ENCODE data around the gene KCNB1. TPM values are rescaled to one million over a fixed set of nuclear protein-coding genes. Genes with fewer than 3 reads are reported as not detected.

The KCNB1 gene
- total RNA-seq, 1 donor from 2014 or later: 5.8 TPM

DNA sequence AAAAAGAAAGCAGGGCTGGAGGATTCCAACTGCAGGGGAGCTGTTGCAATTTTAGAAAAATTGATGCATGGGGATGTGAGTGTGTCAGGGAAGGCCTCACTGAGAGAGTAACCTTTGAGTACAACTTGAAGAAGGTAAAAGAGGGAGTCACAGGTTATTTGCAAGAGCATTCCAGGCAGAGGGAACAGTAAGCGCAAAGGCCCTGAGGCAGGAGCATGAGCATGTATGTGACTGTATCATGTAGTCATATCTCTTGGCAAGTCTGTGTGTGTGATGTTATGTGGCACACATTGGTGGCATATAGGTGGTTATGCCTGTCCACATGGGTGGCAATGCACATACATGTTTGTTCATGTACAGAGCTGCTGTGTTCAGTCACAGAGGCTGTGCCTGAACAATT is 133.4 kb downstream of the KCNB1 start:
- no peak for DNase-seq

DNA sequence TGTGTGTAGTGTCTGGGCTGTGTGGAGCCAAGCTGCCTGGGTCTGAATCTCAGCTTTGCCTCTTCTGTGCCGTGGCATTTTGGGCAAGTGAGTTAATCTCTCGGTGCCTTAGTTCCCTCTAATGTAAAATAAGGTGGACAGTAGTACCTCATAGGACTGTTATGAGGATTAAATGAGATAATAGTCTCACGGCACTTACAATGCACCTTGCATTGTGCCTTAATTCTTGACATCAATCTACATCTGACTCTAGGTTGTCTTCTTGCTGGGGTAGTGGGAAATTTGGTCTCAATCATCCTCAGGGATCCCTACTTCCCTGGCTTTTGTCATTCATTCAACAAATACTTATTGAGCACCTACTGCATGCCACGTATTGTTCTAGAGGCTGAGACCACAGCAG is 133.9 kb downstream of the KCNB1 start:
- DNase-seq: no peak

DNA sequence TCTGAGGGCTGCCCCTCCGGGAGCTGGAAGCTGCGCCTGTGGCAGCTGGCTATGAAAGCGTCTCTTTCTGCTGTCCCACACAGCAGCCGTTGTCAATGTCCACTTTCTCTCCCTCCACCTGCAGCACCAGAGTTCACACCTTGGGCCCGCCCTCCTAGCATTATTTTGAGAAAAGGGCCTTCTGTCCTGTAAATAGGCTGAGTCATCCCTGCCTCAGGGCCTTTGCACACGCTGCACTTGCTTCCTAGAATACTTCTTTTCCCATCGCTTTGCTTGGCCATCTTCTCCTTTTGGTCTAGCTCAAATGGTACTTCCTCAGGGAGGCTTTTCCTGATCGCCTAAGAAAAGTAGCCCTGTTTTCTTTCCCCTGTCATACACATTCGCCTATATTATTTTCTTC is 135.3 kb downstream of the KCNB1 start:
- no peak for DNase-seq

DNA sequence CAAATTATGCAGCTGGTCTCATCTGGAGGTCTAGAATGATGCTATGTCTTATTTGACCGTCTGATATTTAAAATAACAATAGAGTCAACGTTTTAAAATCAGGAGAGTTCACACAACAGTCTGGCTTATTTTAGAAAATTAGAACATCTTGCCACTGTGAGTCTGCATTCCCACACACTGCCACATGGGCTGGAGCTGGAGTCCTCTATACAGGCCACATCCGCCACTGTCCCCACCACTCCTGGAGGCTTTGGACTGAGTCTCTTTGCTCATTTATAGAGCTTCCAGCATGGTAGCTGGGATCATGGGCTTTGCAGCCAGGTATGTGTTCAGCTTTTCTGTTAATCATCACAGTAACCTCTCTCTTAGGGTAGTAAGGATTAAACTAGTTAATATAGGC is 135.8 kb downstream of the KCNB1 start:
- no peak for DNase-seq

DNA sequence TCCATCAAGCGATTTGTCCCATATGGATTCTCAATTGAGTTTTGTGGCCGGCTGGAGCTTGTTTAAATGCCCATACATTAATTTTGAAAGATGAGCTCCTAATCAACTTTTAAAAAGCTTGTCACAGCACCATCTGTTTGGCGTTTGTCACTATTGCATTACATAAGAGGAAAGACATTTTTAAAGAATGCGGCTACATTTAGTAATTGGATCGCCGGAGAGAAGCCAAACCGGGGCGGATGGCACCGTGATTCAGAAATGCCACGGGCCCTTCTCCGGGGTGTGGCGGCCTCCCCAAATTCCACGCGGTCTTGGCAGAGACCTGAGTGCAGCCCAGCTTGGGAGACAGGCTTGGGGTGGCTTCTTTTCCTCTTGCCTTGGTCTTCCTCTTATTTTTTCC is 136.9 kb downstream of the KCNB1 start:
- DNase-seq: peak; percentile 56

DNA sequence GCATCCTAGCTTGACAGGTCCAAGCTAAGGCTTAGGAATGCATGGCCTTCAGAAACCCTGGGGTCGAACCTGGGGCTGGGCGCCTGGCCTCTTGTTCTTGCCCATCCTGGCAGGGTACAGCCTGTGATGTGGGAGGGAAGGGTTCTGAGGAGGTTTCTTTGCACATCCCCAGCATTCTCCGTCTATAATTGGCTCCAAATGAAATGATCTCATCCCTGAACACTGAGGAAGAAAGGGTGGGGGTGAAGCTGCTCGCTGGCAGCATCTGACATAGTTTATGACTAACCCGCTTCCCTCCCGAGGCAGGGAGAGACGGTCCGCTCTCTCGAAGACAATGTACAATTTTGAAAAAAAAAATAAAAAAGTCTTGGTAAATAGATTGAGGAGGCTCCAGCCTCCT is 137.5 kb downstream of the KCNB1 start:
- peak; percentile 72 for DNase-seq

DNA sequence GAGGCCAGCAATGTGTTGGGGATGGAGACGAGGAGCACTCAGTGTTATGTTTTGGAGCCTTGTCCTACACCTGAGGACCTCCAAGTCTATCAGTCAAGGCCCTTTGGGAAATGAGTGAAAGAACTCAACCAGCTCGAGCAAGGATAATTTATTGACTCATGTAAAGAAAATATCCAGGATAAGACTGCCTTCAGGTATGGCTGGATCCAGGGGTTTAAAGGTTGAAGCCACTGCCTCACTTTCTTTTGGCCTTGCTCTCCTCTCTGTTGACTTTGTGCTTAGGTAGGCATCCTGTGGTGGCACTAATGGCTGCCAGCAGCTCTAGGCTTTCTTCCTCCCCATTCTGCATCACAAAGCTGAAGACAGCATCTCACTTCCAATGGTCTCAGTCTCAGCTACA is 138.3 kb downstream of the KCNB1 start:
- DNase-seq: no peak

DNA sequence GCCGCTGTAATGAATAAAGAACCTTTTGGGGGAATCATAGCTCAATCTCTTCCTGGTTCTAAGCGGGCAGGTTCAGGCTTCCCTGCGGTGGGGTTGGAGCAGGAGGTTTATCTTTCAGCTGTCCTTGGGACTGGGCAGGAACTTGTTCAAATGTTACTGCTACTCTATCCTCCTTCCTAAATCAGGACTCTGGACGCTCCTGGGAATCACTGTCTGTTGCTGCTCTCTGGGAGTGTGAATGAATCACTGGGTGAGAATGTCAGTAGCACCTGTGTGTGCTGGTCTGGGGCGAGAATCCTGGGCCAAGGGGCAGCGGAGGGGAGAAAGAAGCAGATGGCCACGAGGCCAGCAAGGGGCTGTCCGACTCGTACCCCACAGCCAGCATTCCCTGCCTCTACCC is 139.2 kb downstream of the KCNB1 start:
- no peak for DNase-seq

DNA sequence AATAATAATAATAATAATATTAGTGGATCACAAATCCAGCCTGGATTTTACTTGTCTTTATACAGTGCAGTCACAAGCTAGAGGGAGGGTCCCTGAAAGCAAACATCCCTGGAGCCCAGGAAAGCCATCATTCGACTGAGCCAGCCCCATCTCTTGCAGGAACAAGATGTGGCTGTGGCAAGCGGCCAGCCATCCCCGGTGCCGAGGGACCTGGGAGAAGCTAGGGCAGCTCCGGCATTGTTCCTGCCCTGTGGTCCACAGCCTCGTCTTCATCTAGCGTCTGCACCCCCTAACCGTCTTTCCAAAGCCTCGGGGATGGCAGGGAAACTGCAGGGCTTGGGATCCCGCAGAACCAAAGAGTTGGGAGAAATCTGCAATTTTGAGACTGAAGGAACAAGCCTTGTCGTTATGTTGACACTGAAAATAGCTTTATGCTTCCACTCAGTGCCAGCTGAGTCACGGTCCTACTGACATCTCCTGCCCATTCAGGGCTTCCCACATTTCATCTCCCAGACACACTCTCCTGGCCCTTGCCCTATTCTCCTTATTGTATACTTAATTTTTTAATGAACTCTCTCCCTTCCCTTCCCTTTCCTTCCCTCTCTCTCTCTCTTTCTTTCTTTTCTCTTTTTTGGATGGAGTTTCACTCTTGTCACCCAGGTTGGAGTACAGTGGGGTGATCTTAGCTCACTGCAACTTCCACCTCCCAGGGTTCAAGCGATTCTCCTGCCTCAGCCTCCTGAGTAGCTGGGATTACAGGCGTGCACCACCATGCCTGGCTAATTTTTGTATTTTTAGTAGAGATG is 142.1 kb downstream of the KCNB1 start:
- DNase-seq: peak; percentile 48

DNA sequence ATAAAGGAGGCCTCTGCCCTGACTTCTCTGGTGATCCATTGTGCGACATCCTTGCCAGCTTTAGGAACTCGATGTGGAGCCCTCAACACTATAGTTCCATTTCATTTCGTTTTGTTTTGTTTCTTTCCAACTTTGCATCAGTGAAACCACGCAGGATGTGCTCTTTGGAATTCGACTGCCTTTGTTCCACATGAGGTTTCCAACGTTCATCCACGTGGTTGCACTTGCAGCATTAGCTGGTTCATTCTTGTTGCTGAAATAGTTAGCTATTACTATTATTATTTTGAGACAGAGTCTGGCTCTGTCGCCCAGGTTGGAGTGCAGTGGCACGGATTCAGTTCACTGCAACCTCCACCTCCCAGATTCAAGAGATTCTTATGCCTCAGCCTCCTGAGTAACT is 143.3 kb downstream of the KCNB1 start:
- DNase-seq: no peak

DNA sequence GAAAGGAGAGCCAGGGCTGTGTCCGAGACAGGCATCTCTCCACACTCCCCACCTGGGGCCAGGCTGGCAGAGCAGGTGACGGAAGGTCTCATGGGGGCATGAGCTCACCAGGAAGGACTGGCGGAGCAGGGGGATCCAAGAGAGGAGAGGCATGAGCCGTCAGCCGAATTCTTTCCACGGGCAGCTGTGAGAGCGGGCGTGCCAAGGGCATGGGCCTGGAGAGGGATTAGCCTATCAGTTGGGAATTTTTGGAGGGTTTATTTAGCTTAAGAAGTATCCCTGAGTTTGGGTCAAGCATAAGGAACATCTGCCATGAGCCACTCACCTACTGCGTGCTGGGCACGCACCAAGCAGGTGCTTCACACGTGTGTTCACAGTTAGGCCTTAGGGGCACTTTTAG is 144.4 kb downstream of the KCNB1 start:
- no peak for DNase-seq

DNA sequence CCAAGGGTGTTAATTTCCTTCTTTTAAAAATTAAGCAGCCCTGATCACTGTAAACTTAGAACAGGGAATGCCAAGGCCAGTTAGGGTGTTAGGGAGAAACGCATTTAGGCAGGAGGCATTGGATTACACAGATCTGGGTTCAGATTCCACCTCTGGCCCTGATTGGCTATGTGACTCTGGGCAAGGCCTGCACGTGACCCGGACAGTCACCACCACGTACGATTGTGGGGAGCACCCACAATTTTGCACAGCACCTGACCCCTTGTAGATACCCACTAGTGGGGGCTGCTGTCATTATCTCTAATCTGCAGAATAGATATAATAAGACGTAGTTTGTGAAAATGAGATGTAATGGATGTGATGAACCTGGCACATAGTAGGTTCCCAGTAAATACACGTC is 145.1 kb downstream of the KCNB1 start:
- no peak for DNase-seq

DNA sequence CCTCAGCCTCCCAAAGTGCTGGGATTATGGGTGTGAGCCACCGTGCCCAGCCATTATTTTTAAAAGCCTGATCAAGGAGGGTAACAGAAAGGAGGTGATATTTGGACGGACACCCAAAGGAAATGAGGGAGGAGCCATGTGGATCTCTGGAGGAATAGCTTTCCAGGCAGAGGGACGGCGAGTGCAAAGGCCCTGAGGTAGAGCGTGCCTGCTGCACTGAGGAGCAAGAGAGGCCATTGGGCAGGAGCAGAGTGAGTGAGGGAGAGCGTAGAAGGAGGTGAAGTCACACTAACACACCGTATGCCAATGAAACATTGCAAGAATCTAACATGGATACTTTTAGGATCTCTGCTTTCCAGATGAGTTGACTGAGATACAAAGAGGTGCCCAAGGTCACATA is 145.7 kb downstream of the KCNB1 start:
- DNase-seq: no peak

DNA sequence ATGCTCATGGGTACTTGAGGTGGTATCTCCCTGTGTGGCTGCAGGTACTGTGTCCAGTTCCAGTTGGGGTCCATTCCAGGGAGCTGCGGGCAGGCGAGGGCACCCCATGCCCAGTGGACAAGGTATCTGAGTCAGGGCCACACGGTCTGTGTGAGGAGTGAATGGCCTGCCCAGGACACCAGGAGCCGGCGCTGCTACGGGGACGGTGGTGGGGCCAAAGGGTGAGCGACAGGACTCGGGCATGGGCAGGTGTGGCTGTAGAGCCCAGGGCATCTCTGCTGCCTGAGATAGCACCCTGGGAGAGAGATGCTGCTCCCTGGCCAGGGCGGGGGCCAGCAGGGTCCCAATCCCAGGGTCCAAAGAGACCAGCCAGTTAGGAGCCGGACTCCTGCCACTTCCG is 147.0 kb downstream of the KCNB1 start:
- no peak for DNase-seq

DNA sequence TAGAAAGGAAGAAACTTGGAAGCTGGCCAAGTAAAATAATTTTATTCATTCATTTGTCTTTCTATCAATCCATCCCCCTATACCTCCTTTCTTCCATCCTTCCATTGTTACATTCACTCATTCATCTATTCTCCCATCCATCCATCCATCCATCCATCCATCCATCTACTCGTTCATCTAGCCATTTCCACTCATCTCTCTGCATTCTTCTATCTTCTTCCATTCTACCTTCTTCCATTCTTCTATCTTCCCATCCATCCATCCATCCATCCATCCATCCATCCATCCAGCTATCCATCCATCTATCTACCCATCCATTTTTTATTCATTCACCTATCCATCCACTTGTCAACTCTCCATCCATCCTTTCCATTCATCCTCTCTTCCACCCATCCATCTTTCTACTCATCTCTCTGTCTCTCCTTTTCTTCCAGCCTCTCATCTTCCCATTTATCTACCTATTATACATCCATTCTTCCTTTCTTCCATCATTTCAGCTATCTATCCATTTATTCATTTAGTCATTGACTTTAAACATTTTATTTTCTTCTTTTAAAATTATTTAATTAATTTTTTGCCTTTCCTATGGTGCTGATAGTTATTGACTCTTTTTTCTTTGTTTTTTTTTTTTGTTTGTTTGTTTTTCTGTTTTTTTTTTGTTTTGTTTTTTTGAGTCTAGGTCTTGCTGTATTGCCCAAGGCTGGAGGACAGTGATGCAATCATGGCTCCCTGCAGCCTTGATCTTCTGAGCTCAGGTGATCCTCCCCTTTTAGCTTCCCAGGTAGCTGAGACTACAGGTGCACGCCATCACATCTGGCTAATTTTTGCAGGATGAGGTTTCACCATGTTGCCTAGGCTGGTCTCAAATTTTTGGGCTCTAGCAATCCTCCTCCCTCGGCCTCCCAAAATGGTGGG is 151.5 kb downstream of the KCNB1 start:
- DNase-seq: no peak

DNA sequence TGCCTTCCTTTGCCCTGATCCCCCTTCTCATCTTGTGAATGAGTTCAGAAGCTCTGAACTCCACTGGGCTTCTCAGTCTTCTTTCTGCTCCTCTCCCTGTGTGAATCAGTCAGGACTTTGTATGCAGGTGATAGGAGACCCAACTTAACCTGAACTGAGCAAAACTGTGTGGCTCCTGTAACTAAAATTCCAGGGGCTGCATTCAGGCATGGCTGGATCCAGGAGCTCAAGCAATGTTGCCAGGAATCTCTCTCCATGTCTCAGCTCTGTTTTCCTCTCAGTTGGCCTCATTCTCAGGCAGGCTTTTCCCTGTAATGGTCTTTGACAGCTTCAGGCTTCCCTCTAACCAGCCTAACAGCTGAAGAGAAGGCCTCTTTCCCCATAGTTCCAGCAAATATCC is 153.7 kb downstream of the KCNB1 start:
- DNase-seq: no peak

DNA sequence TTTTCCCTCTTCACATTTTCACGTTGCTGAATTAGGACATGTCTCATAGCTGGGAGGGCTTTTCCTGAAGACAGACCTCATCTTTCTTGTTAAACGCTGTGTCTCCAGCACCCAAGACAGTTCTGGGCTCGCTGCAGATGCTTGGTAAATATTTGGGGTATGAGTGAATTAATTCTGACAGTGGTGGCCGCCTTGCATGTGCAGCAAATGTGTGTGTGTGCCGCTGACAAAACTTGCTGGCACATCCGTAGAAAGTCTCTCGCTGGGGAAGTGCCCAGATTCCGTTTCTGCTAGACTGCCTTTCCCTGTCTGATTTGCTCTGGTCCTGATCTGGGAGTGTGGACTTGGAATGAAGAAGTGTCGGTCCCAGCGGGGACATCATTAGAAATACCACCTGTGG is 156.4 kb downstream of the KCNB1 start:
- DNase-seq: no peak

DNA sequence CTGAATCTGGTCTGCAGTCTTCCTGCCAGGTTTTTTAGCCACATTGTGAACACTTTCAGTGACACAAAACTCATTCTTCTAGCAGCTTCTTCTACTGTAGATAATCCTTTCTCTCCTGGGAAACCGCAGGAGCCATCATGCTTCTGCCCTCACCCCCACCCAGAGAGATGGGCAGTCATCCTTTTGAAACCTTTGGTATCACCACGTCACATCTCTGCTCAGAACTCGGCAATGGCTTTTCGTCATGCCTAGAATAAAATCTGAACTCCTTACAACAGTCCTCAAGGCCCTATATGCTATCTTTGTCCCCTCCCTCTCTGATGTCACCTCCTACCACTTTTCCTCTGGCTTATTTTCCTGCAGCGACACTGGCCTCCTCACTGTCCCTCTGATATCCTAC is 158.2 kb downstream of the KCNB1 start:
- DNase-seq: no peak

DNA sequence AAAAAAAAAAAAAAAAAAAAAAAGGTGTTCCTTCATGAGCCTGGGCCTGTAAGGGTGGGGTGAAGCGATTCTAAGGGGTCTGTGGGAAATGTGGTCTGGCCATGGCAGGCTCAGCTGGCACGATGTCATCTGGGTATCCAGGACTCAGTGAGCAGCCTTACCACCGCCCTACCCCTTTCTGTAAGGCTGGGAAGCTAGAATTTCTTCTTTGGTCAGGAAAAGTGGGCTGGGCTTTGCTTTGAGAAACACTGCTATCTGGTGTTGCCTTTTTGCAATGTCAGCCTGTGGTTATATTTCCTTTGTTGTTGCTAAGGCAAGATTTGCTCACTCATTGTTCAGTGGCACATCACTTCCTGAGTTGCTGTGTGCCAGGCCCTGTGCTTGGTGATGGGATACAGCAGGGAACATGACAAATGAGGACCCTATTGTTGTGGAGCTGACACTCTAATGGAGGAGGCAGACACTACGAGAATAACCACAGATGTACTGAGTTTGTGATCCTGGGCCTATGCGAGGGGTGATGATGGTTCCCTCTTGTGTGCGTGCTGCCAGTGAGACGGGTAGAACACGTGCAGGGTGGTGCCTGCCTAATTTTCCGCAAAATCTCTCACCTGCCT is 158.7 kb downstream of the KCNB1 start:
- no peak for DNase-seq

DNA sequence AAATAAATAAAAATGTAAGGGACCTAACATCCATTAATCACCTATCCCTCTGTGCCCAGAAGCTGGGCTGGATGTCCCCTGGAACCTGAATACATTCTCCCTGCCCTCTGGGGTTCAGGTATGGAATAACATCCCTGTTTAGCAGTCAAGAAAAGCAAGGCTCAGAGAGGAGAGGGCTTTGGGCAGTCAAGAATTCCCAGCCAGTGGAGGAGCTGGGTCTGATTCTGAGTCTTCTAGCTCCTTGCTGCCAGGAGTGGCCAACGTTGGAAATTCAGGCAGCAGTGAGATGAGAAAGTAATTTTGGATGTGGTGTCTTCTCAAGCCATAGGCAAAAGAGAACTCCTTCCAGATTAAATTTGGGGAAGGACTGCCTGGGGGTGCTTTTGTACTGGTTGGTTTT is 162.0 kb downstream of the KCNB1 start:
- DNase-seq: no peak

DNA sequence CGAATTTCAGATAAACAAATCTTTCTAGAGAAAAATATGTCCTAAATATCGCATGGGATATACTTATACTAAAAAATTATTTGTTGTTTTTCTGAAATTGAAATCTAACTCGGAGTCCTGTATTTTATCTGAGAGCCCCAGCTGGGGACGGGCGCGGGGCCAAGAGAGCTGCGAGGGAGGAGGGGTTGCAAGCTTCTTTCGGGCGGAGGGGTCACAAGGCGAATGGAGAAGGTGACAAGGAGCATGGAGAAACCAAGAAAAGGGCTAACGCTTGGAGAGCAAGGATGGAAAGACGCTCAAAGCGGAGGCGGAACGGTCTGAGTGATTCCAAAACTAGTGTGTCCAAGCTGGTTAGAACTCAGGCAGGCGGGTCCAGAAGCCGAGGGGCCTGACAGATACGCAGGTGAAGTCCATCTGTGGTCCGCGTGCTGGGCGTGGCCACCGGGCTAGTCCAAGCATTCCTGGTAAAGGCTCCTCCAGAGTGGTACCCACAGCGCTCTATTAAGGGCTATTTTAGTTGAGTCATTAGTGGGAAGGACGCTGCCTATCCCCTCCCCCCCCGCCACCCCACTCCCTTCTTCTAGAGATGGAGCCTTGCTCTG is 163.2 kb downstream of the KCNB1 start:
- no peak for DNase-seq

DNA sequence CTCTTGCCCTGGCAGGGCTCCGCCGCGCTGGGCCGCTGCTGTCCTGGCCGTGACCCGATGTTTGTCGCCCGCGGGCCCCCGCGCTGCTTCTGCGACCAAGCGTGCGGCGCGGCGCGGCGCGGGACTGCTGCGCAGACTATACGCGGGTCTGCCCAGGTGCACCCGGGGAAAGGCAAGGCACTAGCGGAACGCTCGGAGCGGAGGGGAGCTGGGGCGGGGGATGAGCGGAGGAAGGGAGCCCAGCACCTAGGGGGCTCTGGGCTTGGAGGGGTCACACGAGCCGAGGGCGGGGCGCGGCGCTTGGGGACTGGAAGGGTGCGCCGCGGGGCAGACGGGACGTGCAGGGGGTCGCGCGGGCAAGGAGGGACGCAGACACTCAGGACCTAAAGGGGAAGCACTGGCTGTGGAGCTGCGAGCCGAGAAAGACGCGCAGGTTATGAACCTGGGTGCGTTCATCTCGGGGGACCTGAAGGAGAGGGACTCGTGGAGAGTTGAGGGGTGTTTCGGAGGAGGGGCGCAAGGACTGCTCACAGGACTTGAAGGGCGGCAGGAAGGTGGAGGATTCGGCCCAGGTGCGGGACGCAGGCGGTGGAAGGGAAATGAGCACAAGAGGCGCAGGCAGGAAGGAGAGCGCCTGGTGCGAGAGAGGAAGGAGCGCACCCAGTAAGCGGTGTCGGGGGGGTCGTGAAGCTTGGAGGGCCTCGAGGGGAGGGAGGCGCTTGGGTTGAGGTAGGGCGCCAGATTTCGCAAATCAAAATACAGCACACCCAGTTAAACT is 163.8 kb downstream of the KCNB1 start:
- DNase-seq: no peak
